ENCODE measurements around the gene CDH26.
A peak's percentile ranks its signal among the peaks of the same experiment; 100 is the strongest.
"Not testable (repeated sequence)": the region's sequence is repeated elsewhere in the genome, so short reads cannot be mapped to it uniquely, and the experiment has no call there.

CDH26 gene

GRCh38 chr20:60040471-60041162 is 82.4 kb downstream of the CDH26 start:
- Histone ChIP-seq H3K4me2 (ENCODE audit: low read length, poor library complexity, severe bottlenecking) (no peak overlapping the region), H3K4me1 (ENCODE audit: control insufficient read depth, insufficient read depth, low read depth, low read length) (peaks cover 14% of the 10 kb centered on the region), H4K8ac (ENCODE audit: low read length) (no peak overlapping the region), H2AK5ac (ENCODE audit: low read length, severe bottlenecking) (peak overlapping the region; percentile 91), H2BK12ac (ENCODE audit: low read length in 2 of 2) (no peak overlapping the region), H3K14ac (ENCODE audit: low read length in 2 of 2) (no peak overlapping the region), H3K9me3 (ENCODE audit: control insufficient read depth, low read length) (no peaks in the 10 kb centered on the region), H3K4ac (ENCODE audit: low read depth in 1 of 2, low read length in 2 of 2) (no peak overlapping the region), H2BK120ac (ENCODE audit: low read depth, low read length) (no peak overlapping the region), H3K79me1 (replicated peaks; ENCODE audit: low read length, poor library complexity, severe bottlenecking) (no peaks in the 10 kb centered on the region), H4K91ac (ENCODE audit: low read length) (no peak overlapping the region), H3K36me3 (ENCODE audit: control insufficient read depth in 1 of 2, insufficient read depth in 2 of 2, low read depth in 1 of 2, low read length in 2 of 2) (no peaks in the 10 kb centered on the region), H2BK5ac (ENCODE audit: low read depth, low read length, poor library complexity, severe bottlenecking) (peak overlapping the region; percentile 61), H3K9ac (ENCODE audit: low read length) (no peak overlapping the region), H3K23ac (ENCODE audit: low read length in 2 of 2) (no peak overlapping the region), H3K18ac (ENCODE audit: low read depth in 1 of 2, low read length in 2 of 2) (no peak overlapping the region), H3K4me3 (ENCODE audit: insufficient read depth in 1 of 2, low read depth in 1 of 2, low read length in 2 of 2) (no peak overlapping the region), H3K27me3 (ENCODE audit: control insufficient read depth in 1 of 2, insufficient read depth in 1 of 2, low read length in 2 of 2) (peaks cover 0 to 37% of the 10 kb centered on the region in 2 experiments), H2AFZ (ENCODE audit: low read depth, low read length) (no peak overlapping the region), H3K27ac (ENCODE audit: low read length, poor library complexity, severe bottlenecking) (peak overlapping the region; percentile 79), H2BK15ac (ENCODE audit: low read depth, poor library complexity, severe bottlenecking) (no peak overlapping the region)
- WGBS, result 92% methylated on average over 8 of the region's 8 CpGs
- DNase-seq, result no peak

- H3K18ac ChIP-seq (ENCODE audit: low read depth in 1 of 2, low read length in 2 of 2); H3K4me3 ChIP-seq (ENCODE audit: insufficient read depth in 1 of 2, low read depth in 1 of 2, low read length in 2 of 2); H2BK15ac ChIP-seq (ENCODE audit: low read depth, poor library complexity, severe bottlenecking); H2BK12ac ChIP-seq (ENCODE audit: low read length in 2 of 2); H3K36me3 ChIP-seq (ENCODE audit: control insufficient read depth in 1 of 2, insufficient read depth in 2 of 2, low read depth in 1 of 2, low read length in 2 of 2); H3K9me3 ChIP-seq (ENCODE audit: control insufficient read depth, low read length); H2BK5ac ChIP-seq (ENCODE audit: low read depth, low read length, poor library complexity, severe bottlenecking); H3K14ac ChIP-seq (ENCODE audit: low read length in 2 of 2); H4K8ac ChIP-seq (ENCODE audit: low read length); H2AFZ ChIP-seq (ENCODE audit: low read depth, low read length); H3K4ac ChIP-seq (ENCODE audit: low read depth in 1 of 2, low read length in 2 of 2); H3K9ac ChIP-seq (ENCODE audit: low read length); H3K4me2 ChIP-seq (ENCODE audit: low read length, poor library complexity, severe bottlenecking); H2AK5ac ChIP-seq (ENCODE audit: low read length, severe bottlenecking); H3K79me1 ChIP-seq (replicated peaks; ENCODE audit: low read length, poor library complexity, severe bottlenecking); H4K91ac ChIP-seq (ENCODE audit: low read length); H2BK120ac ChIP-seq (ENCODE audit: low read depth, low read length); H3K23ac ChIP-seq (ENCODE audit: low read length in 2 of 2): not testable (repeated sequence)
- WGBS, result 7% methylated on average over 3 of the region's 8 CpGs
- peak; percentile 13 for DNase-seq
- Histone ChIP-seq H3K27ac (ENCODE audit: low read length, poor library complexity, severe bottlenecking) (peak overlapping the region; percentile 79), H3K27me3 (ENCODE audit: control insufficient read depth in 1 of 2, insufficient read depth in 1 of 2, low read length in 2 of 2) (peaks cover 0 to 30% of the 10 kb centered on the region in 2 experiments), H3K4me1 (ENCODE audit: control insufficient read depth, insufficient read depth, low read depth, low read length) (peaks cover 12% of the 10 kb centered on the region)
Measured at GRCh38 chr20:60041436-60042165, 83.4 kb downstream of the CDH26 start.

- H3K4me2 ChIP-seq (ENCODE audit: low read length, poor library complexity, severe bottlenecking), result no peak overlapping the region
- H2AK5ac ChIP-seq (ENCODE audit: low read length, severe bottlenecking), result peak overlapping the region; percentile 1
- no peak overlapping the region for H2BK12ac ChIP-seq (ENCODE audit: low read length in 2 of 2)
- H4K91ac ChIP-seq (ENCODE audit: low read length), result no peak overlapping the region
- no peak overlapping the region for H3K4me3 ChIP-seq (ENCODE audit: insufficient read depth in 1 of 2, low read depth in 1 of 2, low read length in 2 of 2)
- H2BK5ac ChIP-seq (ENCODE audit: low read depth, low read length, poor library complexity, severe bottlenecking), result no peak overlapping the region
- H3K4me1 ChIP-seq (ENCODE audit: control insufficient read depth, insufficient read depth, low read depth, low read length), result peaks cover 3% of the 10 kb centered on the region
- no peak overlapping the region for H3K14ac ChIP-seq (ENCODE audit: low read length in 2 of 2)
- H3K18ac ChIP-seq (ENCODE audit: low read depth in 1 of 2, low read length in 2 of 2), result no peak overlapping the region
- WGBS, result 90% methylated on average over 1 of the region's 3 CpGs
- H2AFZ ChIP-seq (ENCODE audit: low read depth, low read length), result no peak overlapping the region
- H2BK15ac ChIP-seq (ENCODE audit: low read depth, poor library complexity, severe bottlenecking), result no peak overlapping the region
- DNase-seq, result no peak
- H3K36me3 ChIP-seq (ENCODE audit: control insufficient read depth in 1 of 2, insufficient read depth in 2 of 2, low read depth in 1 of 2, low read length in 2 of 2), result no peaks in the 10 kb centered on the region
- peaks cover 0 to 12% of the 10 kb centered on the region in 2 experiments for H3K27me3 ChIP-seq (ENCODE audit: control insufficient read depth in 1 of 2, insufficient read depth in 1 of 2, low read length in 2 of 2)
- no peaks in the 10 kb centered on the region for H3K9me3 ChIP-seq (ENCODE audit: control insufficient read depth, low read length)
- no peak overlapping the region for H3K23ac ChIP-seq (ENCODE audit: low read length in 2 of 2)
- H3K4ac ChIP-seq (ENCODE audit: low read depth in 1 of 2, low read length in 2 of 2), result no peak overlapping the region
- no peak overlapping the region for H4K8ac ChIP-seq (ENCODE audit: low read length)
- no peak overlapping the region for H3K9ac ChIP-seq (ENCODE audit: low read length)
- H3K27ac ChIP-seq (ENCODE audit: low read length, poor library complexity, severe bottlenecking), result no peak overlapping the region
- no peak overlapping the region for H2BK120ac ChIP-seq (ENCODE audit: low read depth, low read length)
- no peaks in the 10 kb centered on the region for H3K79me1 ChIP-seq (replicated peaks; ENCODE audit: low read length, poor library complexity, severe bottlenecking)
Measured at GRCh38 chr20:60043435-60043834, 85.2 kb downstream of the CDH26 start.

GRCh38 chr20:60046011-60046413 is 87.8 kb downstream of the CDH26 start:
- Histone ChIP-seq H3K14ac (ENCODE audit: low read length in 2 of 2) (no peak overlapping the region), H3K23ac (ENCODE audit: low read length in 2 of 2) (no peak overlapping the region), H2AK5ac (ENCODE audit: low read length, severe bottlenecking) (no peak overlapping the region), H2BK5ac (ENCODE audit: low read depth, low read length, poor library complexity, severe bottlenecking) (no peak overlapping the region), H3K4me2 (ENCODE audit: low read length, poor library complexity, severe bottlenecking) (no peak overlapping the region), H3K18ac (ENCODE audit: low read depth in 1 of 2, low read length in 2 of 2) (no peak overlapping the region), H3K27me3 (ENCODE audit: control insufficient read depth in 1 of 2, insufficient read depth in 1 of 2, low read length in 2 of 2) (no peaks in the 10 kb centered on the region), H4K8ac (ENCODE audit: low read length) (no peak overlapping the region), H2BK12ac (ENCODE audit: low read length in 2 of 2) (no peak overlapping the region), H3K27ac (ENCODE audit: low read length, poor library complexity, severe bottlenecking) (no peak overlapping the region), H3K79me1 (replicated peaks; ENCODE audit: low read length, poor library complexity, severe bottlenecking) (no peaks in the 10 kb centered on the region), H3K4me1 (ENCODE audit: control insufficient read depth, insufficient read depth, low read depth, low read length) (peaks cover 3% of the 10 kb centered on the region), H2BK120ac (ENCODE audit: low read depth, low read length) (no peak overlapping the region), H2BK15ac (ENCODE audit: low read depth, poor library complexity, severe bottlenecking) (no peak overlapping the region), H2AFZ (ENCODE audit: low read depth, low read length) (no peak overlapping the region), H3K9me3 (ENCODE audit: control insufficient read depth, low read length) (no peaks in the 10 kb centered on the region), H3K4me3 (ENCODE audit: insufficient read depth in 1 of 2, low read depth in 1 of 2, low read length in 2 of 2) (no peak overlapping the region), H3K4ac (ENCODE audit: low read depth in 1 of 2, low read length in 2 of 2) (no peak overlapping the region), H3K36me3 (ENCODE audit: control insufficient read depth in 1 of 2, insufficient read depth in 2 of 2, low read depth in 1 of 2, low read length in 2 of 2) (no peaks in the 10 kb centered on the region), H4K91ac (ENCODE audit: low read length) (no peak overlapping the region), H3K9ac (ENCODE audit: low read length) (no peak overlapping the region)
- DNase-seq, result peak; percentile 12
- WGBS, result 48% methylated on average over 4 of the region's 4 CpGs

Data from mesenchymal stem cell (in vitro differentiated cells and primary cell).